GM23338 (cell line): Measurements from ENCODE around the gene TAS2R31. TPM values are rescaled to one million over a fixed set of nuclear protein-coding genes. Genes with fewer than 3 reads are reported as not detected.
"Not testable (repeated sequence)": the region's sequence is repeated elsewhere in the genome, so short reads cannot be mapped to it uniquely, and the experiment has no call there.

Experiments
- ATAC-seq: fragments of 200-7000 bp; cut with Tn5 transposase; 3 replicates; pipeline ENCODE4 v1.9.1; 2020
- DNase-seq: peaks from one replicate; pipeline ENCODE4 v3.0.0-alpha.2; 2015; ENCODE audit warnings: low spot score
- H2AFZ ChIP-seq: fragments of 200-600 bp; sonication (generic); 2 replicates; pipeline ENCODE4 v1.8.0; 2016; ENCODE audit warnings: antibody characterized with exemption, mild to moderate bottlenecking, moderate library complexity
- H3F3A ChIP-seq: fragments of 200-600 bp; sonication (generic); replicated peaks from 2 replicates; pipeline ENCODE4 v1.8.0; 2017; ENCODE audit warnings: antibody characterized with exemption, mixed run types, low read depth
- H3K27ac ChIP-seq: fragments of 200-600 bp; sonication (generic); 2 replicates; pipeline ENCODE4 v1.6.1; 2016; ENCODE audit warnings: low read depth
- H3K27me3 ChIP-seq: fragments of 200-600 bp; sonication (generic); 2 replicates; pipeline ENCODE4 v1.8.0; 2016; ENCODE audit warnings: mild to moderate bottlenecking, mixed run types, moderate library complexity; ENCODE audit not compliant: insufficient read depth
- H3K36me3 ChIP-seq: fragments of 200-600 bp; sonication (generic); 2 replicates; pipeline ENCODE4 v1.8.0; 2016; ENCODE audit warnings: mild to moderate bottlenecking; ENCODE audit not compliant: insufficient read depth
- H3K4me1 ChIP-seq: fragments of 200-600 bp; sonication (generic); 2 replicates; pipeline ENCODE4 v1.8.0; 2016; ENCODE audit warnings: mild to moderate bottlenecking, moderate library complexity; ENCODE audit not compliant: insufficient read depth
- H3K4me2 ChIP-seq: fragments of 200-600 bp; sonication (generic); 2 replicates; pipeline ENCODE4 v1.7.1; 2017; ENCODE audit warnings: mixed run types
- H3K4me3 ChIP-seq: fragments of 200-600 bp; sonication (generic); 2 replicates; pipeline ENCODE4 v1.6.1; 2016; ENCODE audit warnings: mixed run types
- H3K79me2 ChIP-seq: fragments of 200-600 bp; sonication (generic); replicated peaks from 2 replicates; pipeline ENCODE4 v1.8.0; 2017; ENCODE audit warnings: mild to moderate bottlenecking; ENCODE audit not compliant: insufficient read depth
- H3K9me2 ChIP-seq: fragments of 200-600 bp; sonication (generic); 2 replicates; pipeline ENCODE4 v1.8.0; 2017; ENCODE audit not compliant: insufficient read depth
- H4K20me1 ChIP-seq: fragments of 200-600 bp; sonication (generic); replicated peaks from 2 replicates; pipeline ENCODE4 v1.8.0; 2017; ENCODE audit warnings: mild to moderate bottlenecking; ENCODE audit not compliant: insufficient read depth
- H3K27ac Mint-ChIP-seq: 2 replicates; pipeline ENCODE4 v1.8.0; 2020; ENCODE audit warnings: inconsistent platforms, mild to moderate bottlenecking, moderate library complexity, mixed read lengths
- H3K27me3 Mint-ChIP-seq: 3 replicates; pipeline ENCODE4 v1.8.0; 2022; ENCODE audit warnings: low read depth, mild to moderate bottlenecking, moderate library complexity, mixed read lengths, inconsistent platforms; ENCODE audit not compliant: insufficient read depth, poor library complexity
- H3K36me3 Mint-ChIP-seq: 3 replicates; pipeline ENCODE4 v1.8.0; 2021; ENCODE audit warnings: low read depth, mild to moderate bottlenecking, inconsistent platforms, moderate library complexity, mixed read lengths
- H3K4me1 Mint-ChIP-seq: 3 replicates; pipeline ENCODE4 v1.8.0; 2020; ENCODE audit warnings: mild to moderate bottlenecking, inconsistent platforms, mixed read lengths
- H3K4me3 Mint-ChIP-seq: 3 replicates; pipeline ENCODE4 v1.8.0; 2021; ENCODE audit warnings: moderate library complexity, mild to moderate bottlenecking, inconsistent platforms, mixed read lengths
- H3K9me3 Mint-ChIP-seq: 3 replicates; pipeline ENCODE4 v1.8.0; 2020; ENCODE audit warnings: moderate library complexity, mild to moderate bottlenecking, inconsistent platforms, mixed read lengths
- EZH2phosphoT487 ChIP-seq: fragments of 200-600 bp; sonication (generic); IDR thresholded peaks from one replicate; pipeline ENCODE4 v1.8.1; 2018; ENCODE audit warnings: antibody characterized with exemption; ENCODE audit not compliant: unreplicated experiment
- JUNB ChIP-seq: IDR thresholded peaks from one replicate; pipeline ENCODE4 v1.6.1; 2016; ENCODE audit warnings: antibody characterized with exemption; ENCODE audit not compliant: unreplicated experiment
- ZNF114 ChIP-seq: fragments of 250-450 bp; sonication (Bioruptor Pico); IDR thresholded peaks from 2 replicates; pipeline ENCODE4 v1.5.0; 2020; ENCODE audit warnings: mild to moderate bottlenecking, moderate library complexity
- ZNF331 ChIP-seq: fragments of 250-450 bp; sonication (Bioruptor Pico); IDR thresholded peaks from 2 replicates; pipeline ENCODE4 v1.5.0; 2020; ENCODE audit warnings: low read depth, mild to moderate bottlenecking, moderate library complexity
- polyA plus RNA-seq: library from polyadenylated mRNA; unstranded; fragments of >200 nt; fragmentation: Nextera tagmentation; extraction: Ambion mirVana; gene quantifications from 2 replicates; pipeline ENCODE4 v1.2.1, GENCODE V29; 2016
- total RNA-seq: library from RNA; depleted of rRNA; stranded (reverse); fragments of >200 nt; shearing (Covaris generic); gene quantifications from 2 replicates; pipeline ENCODE4 v1.2.3, GENCODE V29; 2014
- TF ChIP-seq, protein P1 (sequence below): IDR thresholded peaks from 2 replicates; pipeline ENCODE4 v1.6.1; 2016; ENCODE audit warnings: antibody characterized with exemption
- TF ChIP-seq, protein P2 (sequence below): IDR thresholded peaks from one replicate; pipeline ENCODE4 v1.6.1; 2018; ENCODE audit warnings: antibody characterized with exemption; ENCODE audit not compliant: unreplicated experiment

Gene TAS2R31
- total and polyA plus RNA-seq, 2 experiments from 2014 or later = 12.9 TPM; not detected in 1

DNA sequence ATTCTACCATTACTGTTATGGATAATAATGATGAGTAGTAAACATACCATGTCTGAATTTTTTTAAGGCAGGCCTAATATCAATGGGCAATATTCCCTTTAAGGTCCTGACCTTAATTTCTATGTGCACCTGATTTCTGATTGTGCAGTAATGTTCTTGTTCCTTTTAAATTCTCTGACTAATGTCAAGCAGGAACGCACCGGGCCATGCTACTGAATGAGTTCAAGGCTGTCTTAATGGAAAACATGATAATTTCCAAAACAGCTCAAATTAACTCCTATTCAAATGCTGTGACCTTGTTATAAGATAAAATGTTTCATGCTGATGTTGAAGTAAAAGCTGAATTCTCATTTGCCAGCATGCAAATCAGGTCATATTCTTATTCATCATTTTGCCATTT lies 24.1 kb upstream of the TAS2R31 start:
- Histone ChIP-seq H2AFZ (no peak overlapping the region), H3K27ac (no peak overlapping the region), H3K4me3 (no peak overlapping the region), H3K27me3 (no peaks in the 10 kb centered on the region), H3K79me2 (0 out of 2 replicates have a peak, but pooled peaks cover 7% of the 10 kb centered on the region), H3K36me3 (0 out of 2 replicates have a peak, but pooled peaks cover 5% of the 10 kb centered on the region), H3K9me2 (no peaks in the 10 kb centered on the region; the same call in 1 of the 2 replicates), H3K4me2 (no peak overlapping the region), H3F3A (no peaks in the 10 kb centered on the region), H3K4me1 (no peaks in the 10 kb centered on the region), H4K20me1 (no peaks in the 10 kb centered on the region)
- ATAC-seq (no peak), DNase-seq (no peak)
- peaks cover 34% of the 10 kb centered on the region for H3K9me3 Mint-ChIP-seq
- no peak overlapping the region for H3K4me3 Mint-ChIP-seq
- peaks cover 43% of the 10 kb centered on the region for H3K36me3 Mint-ChIP-seq
- TF ChIP-seq, protein P1, sequence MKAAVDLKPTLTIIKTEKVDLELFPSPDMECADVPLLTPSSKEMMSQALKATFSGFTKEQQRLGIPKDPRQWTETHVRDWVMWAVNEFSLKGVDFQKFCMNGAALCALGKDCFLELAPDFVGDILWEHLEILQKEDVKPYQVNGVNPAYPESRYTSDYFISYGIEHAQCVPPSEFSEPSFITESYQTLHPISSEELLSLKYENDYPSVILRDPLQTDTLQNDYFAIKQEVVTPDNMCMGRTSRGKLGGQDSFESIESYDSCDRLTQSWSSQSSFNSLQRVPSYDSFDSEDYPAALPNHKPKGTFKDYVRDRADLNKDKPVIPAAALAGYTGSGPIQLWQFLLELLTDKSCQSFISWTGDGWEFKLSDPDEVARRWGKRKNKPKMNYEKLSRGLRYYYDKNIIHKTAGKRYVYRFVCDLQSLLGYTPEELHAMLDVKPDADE = no peak
- TF ChIP-seq JUNB = no peak
- TF ChIP-seq, protein P2, sequence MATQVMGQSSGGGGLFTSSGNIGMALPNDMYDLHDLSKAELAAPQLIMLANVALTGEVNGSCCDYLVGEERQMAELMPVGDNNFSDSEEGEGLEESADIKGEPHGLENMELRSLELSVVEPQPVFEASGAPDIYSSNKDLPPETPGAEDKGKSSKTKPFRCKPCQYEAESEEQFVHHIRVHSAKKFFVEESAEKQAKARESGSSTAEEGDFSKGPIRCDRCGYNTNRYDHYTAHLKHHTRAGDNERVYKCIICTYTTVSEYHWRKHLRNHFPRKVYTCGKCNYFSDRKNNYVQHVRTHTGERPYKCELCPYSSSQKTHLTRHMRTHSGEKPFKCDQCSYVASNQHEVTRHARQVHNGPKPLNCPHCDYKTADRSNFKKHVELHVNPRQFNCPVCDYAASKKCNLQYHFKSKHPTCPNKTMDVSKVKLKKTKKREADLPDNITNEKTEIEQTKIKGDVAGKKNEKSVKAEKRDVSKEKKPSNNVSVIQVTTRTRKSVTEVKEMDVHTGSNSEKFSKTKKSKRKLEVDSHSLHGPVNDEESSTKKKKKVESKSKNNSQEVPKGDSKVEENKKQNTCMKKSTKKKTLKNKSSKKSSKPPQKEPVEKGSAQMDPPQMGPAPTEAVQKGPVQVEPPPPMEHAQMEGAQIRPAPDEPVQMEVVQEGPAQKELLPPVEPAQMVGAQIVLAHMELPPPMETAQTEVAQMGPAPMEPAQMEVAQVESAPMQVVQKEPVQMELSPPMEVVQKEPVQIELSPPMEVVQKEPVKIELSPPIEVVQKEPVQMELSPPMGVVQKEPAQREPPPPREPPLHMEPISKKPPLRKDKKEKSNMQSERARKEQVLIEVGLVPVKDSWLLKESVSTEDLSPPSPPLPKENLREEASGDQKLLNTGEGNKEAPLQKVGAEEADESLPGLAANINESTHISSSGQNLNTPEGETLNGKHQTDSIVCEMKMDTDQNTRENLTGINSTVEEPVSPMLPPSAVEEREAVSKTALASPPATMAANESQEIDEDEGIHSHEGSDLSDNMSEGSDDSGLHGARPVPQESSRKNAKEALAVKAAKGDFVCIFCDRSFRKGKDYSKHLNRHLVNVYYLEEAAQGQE = no peak
- TF ChIP-seq EZH2phosphoT487 = no peak
- TF ChIP-seq ZNF331 = no peak
- TF ChIP-seq ZNF114 (CRISPR knock-in tag) = no peak
- no peaks in the 10 kb centered on the region for H3K4me1 Mint-ChIP-seq
- H3K27me3 Mint-ChIP-seq = no peaks in the 10 kb centered on the region
- H3K27ac Mint-ChIP-seq = no peak overlapping the region

DNA sequence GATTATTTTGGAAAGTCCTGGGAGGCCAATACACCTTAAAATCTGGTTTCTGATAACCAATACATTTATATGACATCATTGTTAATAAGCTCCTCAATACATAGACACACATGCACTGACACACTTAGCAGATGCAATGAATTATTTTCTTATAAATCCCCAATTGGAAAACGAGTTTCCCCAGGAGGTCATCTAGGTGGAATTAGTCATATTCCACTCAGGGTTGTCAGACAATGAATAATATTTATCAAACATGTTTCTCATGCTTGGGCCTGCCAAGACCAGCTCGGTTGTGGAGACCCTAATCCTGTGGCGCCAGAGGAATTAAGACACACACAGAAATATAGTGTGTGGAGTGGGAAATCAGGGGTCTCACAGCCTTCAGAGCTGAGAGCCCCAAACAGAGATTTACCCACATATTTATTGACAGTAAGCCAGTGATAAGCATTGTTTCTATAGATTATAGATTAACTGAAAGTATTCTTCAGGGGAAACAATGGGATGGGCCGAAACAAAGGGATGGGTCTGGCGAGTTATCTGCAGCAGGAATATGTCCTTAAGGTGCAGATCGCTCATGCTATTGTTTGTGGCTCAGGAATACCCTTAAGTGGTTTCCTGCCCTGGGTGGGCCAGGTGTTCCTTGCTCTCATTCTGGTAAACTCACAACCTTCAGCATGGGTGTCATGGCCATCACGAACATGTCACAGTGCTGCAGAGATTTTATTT lies 18.8 kb upstream of the TAS2R31 start:
- H3K4me3 ChIP-seq, H3K79me2 ChIP-seq, H3K4me1 ChIP-seq, H3K27ac ChIP-seq, H4K20me1 ChIP-seq, H3K9me2 ChIP-seq, H3K4me2 ChIP-seq, H3F3A ChIP-seq, H3K36me3 ChIP-seq, H3K4me1 Mint-ChIP-seq, H2AFZ ChIP-seq, H3K27ac Mint-ChIP-seq, H3K4me3 Mint-ChIP-seq, H3K27me3 ChIP-seq, H3K27me3 Mint-ChIP-seq, ATAC-seq: not testable (repeated sequence)
- peak; percentile 17 for DNase-seq
- Mint-ChIP-seq H3K9me3 (peaks cover 47% of the 10 kb centered on the region), H3K36me3 (peaks cover 61% of the 10 kb centered on the region)

DNA sequence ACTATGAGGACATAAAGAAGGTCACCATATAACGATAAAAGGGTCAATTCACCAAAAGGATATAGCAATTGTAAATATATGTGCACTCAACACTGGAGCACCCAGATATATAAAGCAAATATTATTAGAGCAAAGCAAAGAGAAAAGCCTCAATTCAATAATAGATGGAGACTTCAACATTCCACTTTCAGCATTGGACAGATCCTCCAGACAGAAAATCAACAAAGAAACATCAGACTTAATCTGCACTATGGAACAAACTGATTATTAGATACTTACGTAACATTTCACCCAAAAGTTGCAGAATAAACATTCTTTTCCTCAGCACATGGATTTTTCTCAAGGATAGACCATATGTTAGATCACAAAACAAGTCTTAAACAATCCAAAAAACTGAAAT lies 10.2 kb upstream of the TAS2R31 start:
- peaks cover 21% of the 10 kb centered on the region for H3K36me3 Mint-ChIP-seq
- not testable (repeated sequence) for H3K4me1 Mint-ChIP-seq, H3K4me2 ChIP-seq, H3K9me2 ChIP-seq, H3K27ac Mint-ChIP-seq, H3K79me2 ChIP-seq, H3K27me3 ChIP-seq, H3K27ac ChIP-seq, H3F3A ChIP-seq, H3K36me3 ChIP-seq, DNase-seq, H3K9me3 Mint-ChIP-seq, H3K4me3 Mint-ChIP-seq, ATAC-seq, H2AFZ ChIP-seq, H3K4me1 ChIP-seq, H3K27me3 Mint-ChIP-seq, H3K4me3 ChIP-seq, H4K20me1 ChIP-seq
